Astrocyte (in vitro differentiated cells and primary cell): ENCODE results near the gene PTPRM.

Experiments used
- EZH2 ChIP-seq: IDR thresholded peaks from 2 replicates; pipeline ENCODE4 v1.6.1; 2012; ENCODE audit warnings: mild to moderate bottlenecking, low read length, inconsistent platforms; ENCODE audit not compliant: insufficient read depth
- TF ChIP-seq, protein P1 (sequence below): IDR thresholded peaks from 2 replicates; pipeline ENCODE4 v1.5.1; 2011; ENCODE audit warnings: low read depth, mild to moderate bottlenecking, inconsistent platforms, low read length, moderate library complexity; ENCODE audit not compliant: insufficient read depth

DNA sequence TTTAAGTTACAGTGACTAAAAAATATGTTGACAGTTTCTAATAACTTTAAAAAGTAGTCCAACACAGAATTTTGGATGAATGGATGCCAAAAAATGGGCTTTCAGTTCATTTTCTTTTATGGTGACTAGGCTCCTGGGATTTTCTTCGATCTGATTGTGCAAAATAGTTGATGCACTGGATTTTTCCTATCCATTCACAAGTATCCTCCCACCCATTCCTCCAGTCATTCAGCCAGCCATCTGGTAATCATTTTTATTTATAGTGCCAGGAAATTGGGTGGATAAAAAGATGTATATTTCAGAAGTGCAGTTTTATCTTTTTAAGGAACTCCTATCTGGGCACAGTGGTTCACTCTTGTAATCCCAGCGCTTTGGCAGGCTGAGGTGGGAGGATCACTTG, 175.1 kb downstream of the PTPRM start:
- TF ChIP-seq, protein P1, sequence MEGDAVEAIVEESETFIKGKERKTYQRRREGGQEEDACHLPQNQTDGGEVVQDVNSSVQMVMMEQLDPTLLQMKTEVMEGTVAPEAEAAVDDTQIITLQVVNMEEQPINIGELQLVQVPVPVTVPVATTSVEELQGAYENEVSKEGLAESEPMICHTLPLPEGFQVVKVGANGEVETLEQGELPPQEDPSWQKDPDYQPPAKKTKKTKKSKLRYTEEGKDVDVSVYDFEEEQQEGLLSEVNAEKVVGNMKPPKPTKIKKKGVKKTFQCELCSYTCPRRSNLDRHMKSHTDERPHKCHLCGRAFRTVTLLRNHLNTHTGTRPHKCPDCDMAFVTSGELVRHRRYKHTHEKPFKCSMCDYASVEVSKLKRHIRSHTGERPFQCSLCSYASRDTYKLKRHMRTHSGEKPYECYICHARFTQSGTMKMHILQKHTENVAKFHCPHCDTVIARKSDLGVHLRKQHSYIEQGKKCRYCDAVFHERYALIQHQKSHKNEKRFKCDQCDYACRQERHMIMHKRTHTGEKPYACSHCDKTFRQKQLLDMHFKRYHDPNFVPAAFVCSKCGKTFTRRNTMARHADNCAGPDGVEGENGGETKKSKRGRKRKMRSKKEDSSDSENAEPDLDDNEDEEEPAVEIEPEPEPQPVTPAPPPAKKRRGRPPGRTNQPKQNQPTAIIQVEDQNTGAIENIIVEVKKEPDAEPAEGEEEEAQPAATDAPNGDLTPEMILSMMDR: no peak
- TF ChIP-seq EZH2: no peak
